Activated CD8-positive, alpha-beta memory T cell treated with anti-CD3 and anti-CD28 coated beads, Interleukin-2, amount 50 U/mL, for 24 hours (primary cell): Measurements from ENCODE around the gene OCIAD2.
"Not testable (repeated sequence)": the region's sequence is repeated elsewhere in the genome, so short reads cannot be mapped to it uniquely, and the experiment has no call there.

Experiments
- DNase-seq: peaks from one replicate; pipeline ENCODE4 v3.0.0-alpha.2; 2020; ENCODE audit errors: extremely low read depth

The OCIAD2 gene, protein sequence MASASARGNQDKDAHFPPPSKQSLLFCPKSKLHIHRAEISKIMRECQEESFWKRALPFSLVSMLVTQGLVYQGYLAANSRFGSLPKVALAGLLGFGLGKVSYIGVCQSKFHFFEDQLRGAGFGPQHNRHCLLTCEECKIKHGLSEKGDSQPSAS

DNA sequence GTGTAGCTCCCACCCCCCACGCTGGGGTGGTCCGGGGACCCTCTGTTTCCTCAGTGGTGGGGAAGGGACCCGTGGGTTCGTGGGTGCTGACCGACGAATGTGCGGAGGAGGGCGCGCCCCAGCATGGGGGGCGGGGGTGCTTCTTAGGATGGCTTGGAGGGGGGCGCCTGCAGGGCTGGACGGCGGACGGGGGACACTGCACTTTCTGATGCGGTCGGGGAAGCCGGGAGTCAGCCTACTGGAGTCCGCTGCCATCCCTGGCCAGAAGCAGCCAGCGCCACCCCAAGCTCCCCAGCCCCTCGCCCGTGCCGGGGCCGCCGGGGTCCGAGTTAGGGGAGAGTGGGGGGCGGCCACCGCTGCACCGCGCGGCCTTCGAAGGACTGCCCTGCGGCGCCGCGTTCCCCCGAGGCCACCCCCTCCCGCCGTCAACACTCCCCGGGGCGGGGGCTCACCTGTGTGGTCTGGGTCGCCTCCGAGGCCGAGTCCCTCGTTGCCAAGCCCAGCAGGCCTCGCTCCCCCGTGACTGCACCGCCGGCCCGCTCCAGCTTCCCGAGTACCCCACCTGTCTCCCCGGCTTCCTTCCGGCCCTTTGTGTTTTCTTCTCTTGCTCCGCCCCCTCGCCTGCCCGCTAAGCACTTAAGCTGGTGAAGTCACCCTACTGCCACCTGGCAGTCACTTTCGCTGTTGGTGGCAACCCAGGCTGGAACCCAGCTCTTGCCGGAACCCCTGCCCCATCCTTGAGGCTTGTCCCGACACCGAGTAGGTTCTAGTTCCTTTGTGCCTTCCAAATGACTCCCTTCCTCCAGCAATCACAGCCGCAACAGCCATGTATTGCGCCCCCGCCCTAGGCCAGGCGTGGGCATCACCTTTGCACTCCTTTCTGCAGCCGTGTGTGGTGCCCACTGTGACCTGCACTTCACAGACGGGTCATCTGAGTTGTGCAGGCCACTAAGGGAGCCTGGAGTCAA is at the start of gene OCIAD2:
Gene OCIAD2, minus strand, starts transcription at position 569 of the 968 bp plus-strand sequence. CDS start 2,225 bp downstream, outside the sequence.
- peak; percentile 44 for DNase-seq

DNA sequence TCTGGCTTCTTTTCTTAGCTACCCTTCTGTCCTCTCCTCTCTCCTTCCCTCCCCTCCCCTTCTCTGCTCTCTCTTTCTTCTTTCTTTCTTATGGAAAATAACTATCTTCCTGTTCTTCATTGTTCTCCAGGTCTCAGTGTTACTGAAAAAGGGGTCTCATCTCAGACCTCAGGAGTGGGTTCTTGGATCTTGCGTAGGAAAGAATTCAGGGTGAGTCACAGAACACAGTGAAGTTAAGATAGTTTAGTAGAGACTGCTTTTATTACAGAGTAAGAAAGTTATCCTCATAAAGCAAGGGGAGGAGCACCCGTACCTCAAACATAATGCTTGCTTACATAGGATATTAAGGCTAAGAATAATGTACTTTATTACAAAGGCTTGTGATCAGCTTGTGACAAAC is 47.7 kb upstream of the OCIAD2 start:
- no peak for DNase-seq

- no peak for DNase-seq
Observed at GRCh38 chr4:48949518-48950219, 43.1 kb upstream of the OCIAD2 start.

- DNase-seq = no peak
Observed at GRCh38 chr4:48949086-48949485, 42.5 kb upstream of the OCIAD2 start.

DNA sequence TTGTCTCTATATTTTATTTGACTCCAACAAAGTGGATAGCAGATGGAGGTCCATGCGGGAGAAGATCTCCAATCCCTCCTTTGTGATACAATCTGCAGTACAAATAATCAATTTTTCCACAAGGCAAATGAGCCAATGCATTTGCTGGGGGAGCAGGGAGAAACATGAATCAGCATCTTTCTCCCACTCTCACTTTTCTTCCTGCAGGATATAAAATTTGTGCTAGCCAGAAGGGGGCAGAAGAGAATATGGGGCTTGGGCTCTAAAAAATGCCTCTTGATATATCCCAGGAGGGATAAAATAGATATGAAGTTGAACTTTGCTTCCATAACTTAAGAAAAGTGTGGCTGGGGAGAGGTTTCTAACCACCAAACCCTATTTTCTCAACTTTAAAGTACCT is 41.2 kb upstream of the OCIAD2 start:
- DNase-seq = no peak

- no peak for DNase-seq
Observed at GRCh38 chr4:48945981-48946380, 39.4 kb upstream of the OCIAD2 start.

- DNase-seq = peak; percentile 9
Observed at GRCh38 chr4:48944756-48945241, 38.2 kb upstream of the OCIAD2 start.

GRCh38 chr4:48944252-48944651 is 37.7 kb upstream of the OCIAD2 start:
- no peak for DNase-seq

GRCh38 chr4:48943387-48943786 is 36.8 kb upstream of the OCIAD2 start:
- no peak for DNase-seq

- DNase-seq = no peak
Observed at GRCh38 chr4:48939785-48940184, 33.2 kb upstream of the OCIAD2 start.

- no peak for DNase-seq
Observed at GRCh38 chr4:48938831-48939230, 32.3 kb upstream of the OCIAD2 start.

- DNase-seq = no peak
Observed at GRCh38 chr4:48937033-48937432, 30.5 kb upstream of the OCIAD2 start.

DNA sequence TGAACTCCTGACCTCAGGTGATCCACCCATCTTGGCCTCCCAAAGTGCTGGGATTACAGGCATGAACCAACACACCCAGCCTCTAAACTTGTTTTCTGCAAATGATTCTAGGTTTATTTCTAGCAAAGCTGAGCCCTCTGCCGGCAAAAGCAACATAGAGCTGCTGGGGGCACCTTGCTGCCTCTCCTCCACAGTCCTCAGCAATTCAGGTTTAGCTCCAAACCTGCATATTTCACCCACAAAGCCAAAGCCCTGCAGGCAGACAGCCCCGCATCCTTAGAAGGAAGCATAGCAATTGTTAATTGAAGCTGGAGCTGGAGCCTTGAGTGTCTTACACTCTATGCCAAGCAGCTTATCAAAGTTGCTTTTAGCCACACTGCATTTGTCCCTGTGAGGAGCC is 24.9 kb upstream of the OCIAD2 start:
- no peak for DNase-seq

DNA sequence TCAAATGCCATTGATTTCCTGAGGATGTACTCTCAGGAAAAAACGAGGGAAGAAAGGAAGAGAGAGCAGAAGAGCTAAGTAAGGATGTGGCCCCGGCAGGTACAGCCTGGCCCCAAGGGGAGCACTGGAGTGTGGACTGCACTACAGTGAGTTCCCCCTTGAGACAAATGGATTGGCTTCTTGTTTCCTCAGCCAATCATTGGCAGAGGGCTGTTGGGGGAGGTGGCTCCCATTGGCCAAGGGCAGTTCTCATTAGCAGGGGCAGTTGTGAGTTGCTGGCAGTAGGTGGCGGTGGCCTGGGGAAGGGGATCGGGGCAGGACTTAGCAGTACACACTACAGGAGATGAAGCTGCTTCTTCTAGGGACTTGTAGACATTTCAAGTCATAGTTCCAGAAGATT is 24.1 kb upstream of the OCIAD2 start:
- no peak for DNase-seq

DNA sequence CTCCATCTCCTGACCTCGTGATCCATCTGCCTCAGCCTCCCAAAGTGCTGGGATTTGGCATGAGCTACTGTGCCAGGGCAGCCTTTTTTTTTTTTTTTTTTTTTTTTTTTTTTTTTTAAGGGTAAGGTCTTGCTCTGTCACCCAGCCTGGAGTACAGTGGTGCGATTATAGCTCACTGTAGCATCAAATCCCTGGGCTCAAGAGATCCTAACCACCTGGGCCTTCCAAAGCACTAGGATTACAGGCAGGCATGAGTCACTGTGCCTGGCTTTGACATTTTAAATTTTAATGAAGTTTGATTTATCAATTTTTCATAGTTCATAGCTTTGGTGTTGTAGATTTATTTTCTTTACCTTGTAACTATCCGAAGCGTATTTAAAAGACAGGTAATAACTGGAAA is 17.8 kb upstream of the OCIAD2 start:
- DNase-seq = no peak

DNA sequence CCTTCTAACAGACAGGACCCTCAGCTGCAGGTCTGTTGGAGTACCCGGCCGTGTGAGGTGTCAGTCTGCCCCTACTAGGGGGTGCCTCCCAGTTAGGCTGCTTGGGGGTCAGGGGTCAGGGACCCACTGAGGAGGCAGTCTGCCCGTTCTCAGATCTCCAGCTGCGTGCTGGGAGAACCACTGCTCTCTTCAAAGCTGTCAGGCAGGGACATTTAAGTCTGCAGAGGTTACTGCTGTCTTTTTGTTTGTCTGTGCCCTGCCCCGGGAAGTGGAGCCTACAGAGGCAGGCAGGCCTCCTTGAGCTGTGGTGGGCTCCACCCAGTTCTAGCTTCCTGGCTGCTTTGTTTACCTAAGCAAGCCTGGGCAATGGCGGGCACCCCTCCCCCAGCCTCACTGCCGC is 16.5 kb upstream of the OCIAD2 start:
- DNase-seq = not testable (repeated sequence)

DNA sequence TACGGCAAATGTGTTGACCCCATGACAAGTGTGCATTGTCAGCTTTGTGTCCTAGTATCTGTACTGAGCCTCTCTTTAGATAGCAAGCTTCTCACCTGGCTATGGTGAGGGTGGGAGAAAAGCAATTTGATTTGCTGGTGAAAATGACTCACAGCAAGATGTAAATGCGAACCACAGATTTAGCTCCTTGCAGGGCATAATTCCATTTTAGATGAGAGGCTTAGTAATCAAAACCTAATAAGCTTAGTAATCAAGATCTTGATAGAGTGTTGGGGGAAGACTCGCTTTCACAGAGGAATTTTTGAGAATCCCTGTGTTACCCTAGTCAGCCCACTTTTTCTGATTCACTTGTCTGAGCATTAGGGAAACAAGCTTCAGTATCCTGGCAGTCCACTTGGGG is 7.7 kb upstream of the OCIAD2 start:
- DNase-seq = no peak

DNA sequence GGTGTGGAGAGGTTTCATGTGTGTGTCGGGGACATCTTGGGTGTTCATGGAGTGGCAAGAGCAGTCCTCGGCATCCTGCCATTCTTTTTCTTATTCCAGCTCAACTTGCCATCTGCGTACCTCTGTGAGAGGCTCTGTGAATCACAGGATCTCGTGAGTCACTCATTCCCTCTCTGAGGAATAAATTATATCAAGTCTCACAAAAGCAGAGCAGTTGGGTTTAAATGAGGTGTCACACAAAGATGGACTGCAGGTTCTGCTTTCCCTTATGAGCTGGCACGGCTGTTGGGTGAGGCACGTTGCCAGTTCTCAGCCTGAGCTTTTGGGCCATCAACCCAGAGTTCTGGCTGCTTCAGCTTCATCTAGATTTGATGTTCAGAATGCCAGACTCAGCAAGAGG is 6.8 kb upstream of the OCIAD2 start:
- no peak for DNase-seq

- no peak for DNase-seq
Observed at GRCh38 chr4:48912349-48912748, 5.8 kb upstream of the OCIAD2 start.

GRCh38 chr4:48910511-48910910 is 3.9 kb upstream of the OCIAD2 start:
- no peak for DNase-seq

- peak; percentile 17 for DNase-seq
Observed at GRCh38 chr4:48909697-48910096, 3.1 kb upstream of the OCIAD2 start.

GRCh38 chr4:48908687-48909086 is 2.1 kb upstream of the OCIAD2 start:
- no peak for DNase-seq
